ENCODE measurements around the gene TLNRD1. TPM values are rescaled to one million over a fixed set of nuclear protein-coding genes. Genes with fewer than 3 reads are reported as not detected.

The TLNRD1 gene
- total RNA-seq, 1 experiment from 2014 or later = 31.8 TPM

DNA sequence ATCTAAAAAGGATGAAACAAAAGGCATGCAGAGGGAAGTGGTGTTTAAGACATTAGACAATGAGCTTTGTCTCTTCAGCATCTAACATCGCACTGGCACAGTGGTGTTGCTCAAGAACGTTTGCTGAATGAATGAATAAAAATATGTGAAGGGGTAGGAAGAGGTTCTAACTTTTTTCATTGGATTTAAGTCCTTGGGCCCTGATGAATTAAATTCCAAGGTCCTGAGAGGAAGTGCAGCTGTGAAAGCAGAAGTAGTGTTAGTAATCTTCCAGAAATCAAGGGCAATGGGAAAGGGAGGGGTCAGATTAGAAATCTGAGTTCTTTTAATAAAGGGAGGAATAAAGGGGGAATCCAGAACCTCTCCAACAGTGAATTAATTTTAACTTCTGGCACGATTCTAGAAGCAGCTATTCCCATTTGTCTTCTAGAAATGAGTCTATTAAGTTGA lies 29.6 kb downstream of the TLNRD1 start:
- Mint-ChIP-seq H3K9me3 (ENCODE audit: low read depth, unreplicated experiment) (peaks cover 7% of the 10 kb centered on the region), H3K4me3 (ENCODE audit: low read depth, unreplicated experiment) (no peak overlapping the region), H3K4me1 (ENCODE audit: low read depth, unreplicated experiment) (peaks cover 9% of the 10 kb centered on the region), H3K27me3 (ENCODE audit: unreplicated experiment) (no peaks in the 10 kb centered on the region), H3K27ac (ENCODE audit: unreplicated experiment) (no peak overlapping the region), H3K36me3 (ENCODE audit: insufficient read depth, unreplicated experiment) (no peaks in the 10 kb centered on the region)
- intact Hi-C loops (cut with micrococcal nuclease; ENCODE audit: unreplicated experiment) = no loop called here
- DNase-seq = no peak
- no TSS peak for BruUV-seq (replicated peaks)
- CTCF ChIA-PET = no interaction called here
- TF ChIP-seq, protein P1, sequence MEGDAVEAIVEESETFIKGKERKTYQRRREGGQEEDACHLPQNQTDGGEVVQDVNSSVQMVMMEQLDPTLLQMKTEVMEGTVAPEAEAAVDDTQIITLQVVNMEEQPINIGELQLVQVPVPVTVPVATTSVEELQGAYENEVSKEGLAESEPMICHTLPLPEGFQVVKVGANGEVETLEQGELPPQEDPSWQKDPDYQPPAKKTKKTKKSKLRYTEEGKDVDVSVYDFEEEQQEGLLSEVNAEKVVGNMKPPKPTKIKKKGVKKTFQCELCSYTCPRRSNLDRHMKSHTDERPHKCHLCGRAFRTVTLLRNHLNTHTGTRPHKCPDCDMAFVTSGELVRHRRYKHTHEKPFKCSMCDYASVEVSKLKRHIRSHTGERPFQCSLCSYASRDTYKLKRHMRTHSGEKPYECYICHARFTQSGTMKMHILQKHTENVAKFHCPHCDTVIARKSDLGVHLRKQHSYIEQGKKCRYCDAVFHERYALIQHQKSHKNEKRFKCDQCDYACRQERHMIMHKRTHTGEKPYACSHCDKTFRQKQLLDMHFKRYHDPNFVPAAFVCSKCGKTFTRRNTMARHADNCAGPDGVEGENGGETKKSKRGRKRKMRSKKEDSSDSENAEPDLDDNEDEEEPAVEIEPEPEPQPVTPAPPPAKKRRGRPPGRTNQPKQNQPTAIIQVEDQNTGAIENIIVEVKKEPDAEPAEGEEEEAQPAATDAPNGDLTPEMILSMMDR (IDR thresholded peaks at IDR 0.05; ENCODE audit: unreplicated experiment) = no peak

DNA sequence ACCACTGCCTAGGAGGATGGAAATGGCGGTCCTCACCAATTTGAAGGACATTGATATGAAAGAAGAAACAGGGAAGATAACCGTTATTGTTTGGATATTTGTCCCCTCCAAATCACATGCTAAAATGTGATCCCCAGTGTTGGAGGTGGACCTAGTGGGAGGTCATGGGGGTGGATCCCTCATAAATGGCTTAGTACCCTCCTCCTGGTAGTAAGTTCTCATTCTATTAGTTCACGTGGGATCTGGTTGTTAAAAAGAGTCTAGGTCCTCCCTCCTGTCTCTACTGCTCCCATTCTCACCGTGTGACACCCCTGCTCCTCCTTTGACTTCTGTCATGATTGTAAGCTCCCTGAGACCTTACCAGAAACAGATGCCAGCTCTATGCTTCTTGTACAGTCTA lies 30.5 kb downstream of the TLNRD1 start:
- intact Hi-C loops (cut with micrococcal nuclease; ENCODE audit: unreplicated experiment) = no loop called here
- CTCF ChIA-PET = no interaction called here
- Mint-ChIP-seq H3K4me3 (ENCODE audit: low read depth, unreplicated experiment) (no peak overlapping the region), H3K27me3 (ENCODE audit: unreplicated experiment) (no peaks in the 10 kb centered on the region), H3K9me3 (ENCODE audit: low read depth, unreplicated experiment) (peaks cover 7% of the 10 kb centered on the region), H3K27ac (ENCODE audit: unreplicated experiment) (no peak overlapping the region), H3K36me3 (ENCODE audit: insufficient read depth, unreplicated experiment) (no peaks in the 10 kb centered on the region), H3K4me1 (ENCODE audit: low read depth, unreplicated experiment) (peaks cover 9% of the 10 kb centered on the region)
- TF ChIP-seq, protein P1 (IDR thresholded peaks at IDR 0.05; ENCODE audit: unreplicated experiment) = no peak
- BruUV-seq (replicated peaks) = no TSS peak
- DNase-seq = no peak

DNA sequence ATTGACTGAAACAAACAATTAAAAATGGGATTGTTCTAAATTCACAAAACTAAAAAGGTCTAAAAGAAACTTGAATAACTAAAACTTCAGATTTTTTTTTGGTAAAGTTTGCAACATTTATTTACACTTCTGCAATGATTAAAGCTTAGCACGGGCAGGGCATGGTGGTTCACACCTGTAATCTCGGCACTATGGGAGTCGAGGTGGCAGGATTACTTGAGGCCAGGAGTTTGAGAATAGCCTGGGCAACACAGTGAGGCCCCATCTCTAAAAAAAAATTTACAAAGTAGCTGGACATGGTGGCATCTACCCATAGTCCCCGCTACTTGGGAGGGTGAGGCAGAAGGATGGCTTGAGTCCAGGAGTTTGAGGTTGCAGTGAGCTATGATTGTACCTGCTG lies 31.6 kb downstream of the TLNRD1 start:
- H3K36me3 Mint-ChIP-seq (ENCODE audit: insufficient read depth, unreplicated experiment) = no peaks in the 10 kb centered on the region
- peaks cover 7% of the 10 kb centered on the region for H3K9me3 Mint-ChIP-seq (ENCODE audit: low read depth, unreplicated experiment)
- no peak overlapping the region for H3K27ac Mint-ChIP-seq (ENCODE audit: unreplicated experiment)
- TF ChIP-seq, protein P1 (IDR thresholded peaks at IDR 0.05; ENCODE audit: unreplicated experiment) = no peak
- H3K4me1 Mint-ChIP-seq (ENCODE audit: low read depth, unreplicated experiment) = peaks cover 9% of the 10 kb centered on the region
- H3K4me3 Mint-ChIP-seq (ENCODE audit: low read depth, unreplicated experiment) = no peak overlapping the region
- intact Hi-C loops (cut with micrococcal nuclease; ENCODE audit: unreplicated experiment) = no loop called here
- H3K27me3 Mint-ChIP-seq (ENCODE audit: unreplicated experiment) = no peaks in the 10 kb centered on the region
- CTCF ChIA-PET = interaction anchor here (0.5 kb wide), 1 partner anchor 1279 kb away, joined by 3 read pairs; no protein-coding TSS in a partner anchor
- no TSS peak for BruUV-seq (replicated peaks)
- DNase-seq = no peak

DNA sequence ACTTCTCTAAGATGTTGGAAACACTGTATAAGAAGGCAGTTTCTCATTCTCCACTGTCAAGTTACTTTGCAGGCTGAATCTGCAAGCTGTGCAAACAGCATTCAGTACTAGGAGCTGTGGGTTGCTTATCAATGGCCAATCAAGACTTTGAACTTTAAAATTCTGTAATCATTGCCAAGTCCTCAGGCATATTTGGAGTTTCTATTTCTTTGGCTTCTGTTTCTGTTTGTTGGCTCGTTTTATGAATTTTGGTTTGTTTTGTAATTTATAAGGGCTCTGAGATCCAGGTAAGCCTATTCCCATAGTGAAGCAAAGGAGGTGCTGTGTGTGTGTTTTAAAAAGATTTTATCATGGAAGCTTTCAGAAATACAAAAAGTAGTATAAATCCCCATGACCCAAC lies 32.1 kb downstream of the TLNRD1 start:
- CTCF ChIA-PET = interaction anchor here (0.5 kb wide), 1 partner anchor 1278 kb away, joined by 3 read pairs; no protein-coding TSS in a partner anchor
- TF ChIP-seq, protein P1 (IDR thresholded peaks at IDR 0.05; ENCODE audit: unreplicated experiment) = no peak
- Mint-ChIP-seq H3K4me3 (ENCODE audit: low read depth, unreplicated experiment) (no peak overlapping the region), H3K27me3 (ENCODE audit: unreplicated experiment) (no peaks in the 10 kb centered on the region), H3K4me1 (ENCODE audit: low read depth, unreplicated experiment) (peaks cover 9% of the 10 kb centered on the region), H3K27ac (ENCODE audit: unreplicated experiment) (no peak overlapping the region), H3K36me3 (ENCODE audit: insufficient read depth, unreplicated experiment) (no peaks in the 10 kb centered on the region), H3K9me3 (ENCODE audit: low read depth, unreplicated experiment) (peaks cover 7% of the 10 kb centered on the region)
- BruUV-seq (replicated peaks) = no TSS peak
- DNase-seq = no peak
- intact Hi-C loops (cut with micrococcal nuclease; ENCODE audit: unreplicated experiment) = no loop called here

Measured in Calu3 (cell line).